HG03039 (cell line): Measurements from ENCODE around the gene CYP11A1.

Experiments used
- ATAC-seq: cut with Tn5 transposase; IDR thresholded peaks from one replicate; pipeline ENCODE4 v1.9.1; 2021; ENCODE audit warnings: mild to moderate bottlenecking, moderate library complexity; ENCODE audit not compliant: unreplicated experiment

CYP11A1 gene

DNA sequence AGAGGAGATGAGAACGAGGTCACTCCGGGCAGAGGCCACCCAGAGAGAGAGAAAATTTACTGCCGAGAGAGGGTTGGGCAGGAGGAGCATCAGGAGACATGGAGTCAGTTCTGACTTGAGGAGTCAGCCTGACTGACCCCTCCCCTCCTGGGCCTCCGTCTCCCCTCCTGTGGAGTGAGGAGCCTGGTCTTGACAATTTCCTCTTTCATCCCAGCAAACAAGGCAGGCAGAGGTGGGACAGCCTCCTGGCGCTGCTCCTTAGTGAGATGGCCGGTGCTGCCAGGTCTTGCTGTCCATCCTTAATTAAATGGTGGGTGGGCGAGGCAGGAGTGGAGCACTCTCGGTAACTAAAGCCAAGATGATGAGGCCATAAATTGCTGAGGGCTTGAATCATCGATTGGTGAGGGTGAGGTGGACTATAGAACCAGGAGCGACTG lies 60.6 kb downstream of the CYP11A1 start:
- no peak for ATAC-seq

- ATAC-seq, result no peak
These were observed 61.8 kb downstream of the CYP11A1 start for GRCh38 chr15:74305687-74306086.

DNA sequence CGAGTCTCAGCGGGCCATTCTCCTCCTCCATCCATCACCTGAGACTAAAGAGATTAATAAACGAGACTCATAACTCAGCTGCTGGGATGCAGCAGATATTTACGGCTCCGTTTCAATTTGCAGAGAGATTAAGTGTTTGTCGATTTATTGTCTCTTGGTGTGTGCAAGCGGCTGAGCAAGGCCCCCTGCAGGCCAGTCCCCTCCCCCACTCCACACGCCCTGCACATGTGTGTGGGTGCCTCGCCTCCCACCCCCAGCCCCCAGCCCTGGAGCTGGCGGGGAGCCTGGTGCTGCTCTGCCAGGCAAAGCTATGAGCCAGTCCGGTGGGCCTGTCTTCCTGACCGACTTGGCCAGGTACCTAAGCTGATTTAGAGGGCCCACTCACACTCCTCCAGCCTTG lies 63.0 kb downstream of the CYP11A1 start:
- no peak for ATAC-seq

GRCh38 chr15:74303741-74304309 lies 63.6 kb downstream of the CYP11A1 start:
- ATAC-seq, result no peak

GRCh38 chr15:74302821-74303359 lies 64.6 kb downstream of the CYP11A1 start:
- no peak for ATAC-seq

GRCh38 chr15:74301583-74302361 lies 65.7 kb downstream of the CYP11A1 start:
- ATAC-seq, result no peak

DNA sequence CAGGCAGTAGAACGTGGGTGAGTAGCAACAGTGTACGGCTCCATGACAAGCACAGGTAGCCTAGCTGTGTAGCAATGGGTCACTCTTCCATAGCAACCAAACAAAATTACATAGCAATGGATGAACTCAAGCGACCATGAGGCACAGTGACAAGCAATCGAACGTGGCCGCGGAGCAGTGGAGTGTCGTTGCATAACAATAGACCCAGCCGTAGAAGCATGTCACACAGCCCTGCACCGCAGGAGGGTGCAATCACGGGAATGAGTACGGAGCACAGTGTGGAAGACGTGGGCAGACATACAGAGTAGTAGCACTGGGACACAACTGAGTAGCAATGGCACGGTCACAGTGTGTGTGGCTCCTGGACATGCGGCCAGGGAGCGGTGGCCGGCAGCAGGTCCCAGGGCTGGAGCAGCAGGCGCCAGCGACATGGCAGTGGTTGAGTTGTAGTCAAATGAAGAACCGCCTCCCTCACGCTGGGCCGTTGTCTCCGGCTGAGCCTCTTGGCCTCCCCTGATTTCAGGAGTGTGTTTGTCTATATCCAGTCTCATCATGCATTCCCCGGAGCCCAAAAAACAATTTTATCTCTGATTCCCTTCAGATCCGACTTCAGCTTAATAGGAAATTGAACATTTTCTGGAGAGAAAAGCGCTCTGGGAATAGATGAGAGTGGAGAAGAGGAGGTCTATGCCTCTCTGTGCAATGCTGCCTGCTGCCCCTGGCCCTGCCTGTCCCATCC lies 67.2 kb downstream of the CYP11A1 start:
- no peak for ATAC-seq

DNA sequence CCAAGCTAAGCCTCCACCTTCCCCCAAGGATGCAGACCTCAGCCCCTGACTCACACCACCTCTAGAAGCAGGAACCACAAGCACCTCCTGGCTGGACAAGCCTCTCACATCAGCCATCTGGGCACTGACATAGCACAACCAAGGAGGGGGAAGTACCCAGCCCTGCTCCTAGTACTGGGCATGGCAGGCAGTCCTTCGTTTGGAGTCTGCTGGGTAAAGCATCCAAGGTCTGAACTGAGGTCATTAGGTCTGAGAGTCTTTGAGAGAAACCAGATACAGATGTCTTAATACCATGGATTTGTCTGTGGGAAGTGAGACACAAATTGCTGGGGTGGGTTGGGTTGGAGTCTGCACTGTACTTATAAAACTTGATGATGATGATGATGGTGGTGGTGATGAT lies 69.6 kb downstream of the CYP11A1 start:
- no peak for ATAC-seq

DNA sequence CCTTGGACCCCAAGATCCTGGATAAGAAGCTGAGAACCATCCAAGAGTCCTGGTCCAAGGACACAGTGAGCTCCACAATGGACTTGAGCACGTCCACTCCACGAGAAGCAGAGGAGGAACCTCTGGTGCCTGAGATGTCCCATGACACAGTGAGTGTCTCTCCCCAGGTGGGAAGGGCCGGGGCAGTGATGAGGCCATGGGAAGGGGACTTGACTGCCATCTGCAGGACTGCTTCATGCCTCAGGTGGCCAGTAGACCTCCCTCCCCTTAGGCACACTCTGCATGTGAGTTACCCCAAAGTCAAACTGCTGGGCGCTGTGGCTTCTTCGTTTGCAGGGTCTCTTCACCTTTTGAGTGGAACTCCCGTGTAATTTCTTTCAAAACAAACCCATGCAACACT lies 71.6 kb downstream of the CYP11A1 start:
- no peak for ATAC-seq

- no peak for ATAC-seq
These were observed 73.4 kb downstream of the CYP11A1 start for GRCh38 chr15:74294010-74294409.

DNA sequence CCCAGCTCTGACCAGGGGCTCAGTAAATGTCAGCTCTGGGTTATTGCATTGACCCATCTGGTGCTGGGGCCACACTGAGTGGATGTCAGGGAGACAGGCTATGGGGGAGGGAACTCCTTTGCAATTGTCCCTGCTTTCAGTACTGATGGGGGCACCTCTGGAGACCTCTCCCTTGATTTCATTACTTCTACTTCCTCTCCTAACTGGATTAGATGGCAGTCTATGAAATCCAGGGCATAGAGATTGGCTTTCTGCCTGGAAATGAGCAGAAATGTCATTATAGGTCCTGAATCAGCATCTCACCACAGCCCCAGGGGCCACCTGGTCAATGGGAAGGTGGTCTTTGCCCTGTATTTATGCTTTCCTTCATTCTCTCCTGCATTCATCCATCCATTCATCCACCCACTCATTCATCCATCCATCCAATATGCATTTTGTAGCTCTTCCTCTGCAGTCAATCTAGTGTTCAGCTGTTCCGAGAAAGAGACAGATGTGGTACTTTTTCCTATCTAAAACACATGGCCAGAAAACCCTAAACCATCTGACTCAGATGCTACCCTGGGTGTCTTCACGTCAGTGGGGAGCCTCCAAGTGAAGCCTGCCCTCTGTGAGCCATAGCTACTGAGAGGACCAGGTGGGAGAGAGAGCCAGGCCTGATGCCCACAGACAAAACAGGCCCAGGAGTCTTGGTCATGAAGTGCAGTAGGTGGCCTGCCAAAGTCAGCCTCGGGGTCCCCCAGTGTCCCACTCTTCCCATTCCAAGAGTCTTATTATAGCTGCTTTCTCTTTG lies 74.2 kb downstream of the CYP11A1 start:
- no peak for ATAC-seq

DNA sequence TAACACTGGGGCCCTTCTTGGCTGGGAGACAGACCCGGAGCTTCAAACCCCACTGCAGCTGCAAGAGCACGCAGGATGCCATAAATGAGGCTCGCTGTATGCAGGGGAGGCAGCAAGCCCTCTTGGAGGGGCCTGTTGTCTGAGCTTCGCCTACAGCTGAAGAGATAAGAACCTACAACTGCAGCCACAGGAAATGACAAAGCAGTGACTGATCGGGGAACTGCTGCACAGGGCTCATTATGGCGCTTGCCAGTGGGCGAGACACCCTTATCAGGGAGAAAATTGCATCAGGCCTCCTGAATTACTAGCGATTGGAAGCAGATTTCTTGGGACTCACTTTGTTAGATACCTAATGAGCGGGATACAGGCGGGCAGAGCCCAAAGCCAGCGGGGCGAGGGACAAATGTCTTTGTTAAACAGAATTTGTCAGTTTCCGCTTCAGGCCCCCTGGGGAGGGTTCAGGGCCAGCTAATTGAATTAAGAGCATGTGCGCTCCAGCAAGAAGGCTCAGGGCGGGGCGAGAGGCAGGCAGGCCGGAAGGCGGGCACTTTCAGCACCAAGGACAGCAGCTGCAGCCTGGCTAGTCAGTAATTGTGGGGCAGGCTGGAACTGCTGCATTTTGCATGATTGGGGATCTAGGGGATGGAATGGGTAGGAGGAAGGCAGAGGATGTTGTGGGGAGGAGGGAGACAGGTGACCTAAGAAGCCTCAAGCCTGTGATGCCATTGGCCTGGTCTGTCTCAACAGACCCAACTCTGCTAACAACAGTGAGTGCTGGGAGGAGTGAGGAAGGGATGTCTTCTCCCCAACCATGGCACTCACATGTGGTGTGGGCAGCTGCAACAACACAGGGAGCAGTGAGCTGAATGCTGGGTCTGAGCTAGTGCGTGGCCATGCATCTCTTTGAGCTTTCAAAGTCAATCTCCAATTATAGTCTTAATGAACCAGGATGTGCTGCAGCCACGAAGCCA lies 76.1 kb downstream of the CYP11A1 start:
- no peak for ATAC-seq

DNA sequence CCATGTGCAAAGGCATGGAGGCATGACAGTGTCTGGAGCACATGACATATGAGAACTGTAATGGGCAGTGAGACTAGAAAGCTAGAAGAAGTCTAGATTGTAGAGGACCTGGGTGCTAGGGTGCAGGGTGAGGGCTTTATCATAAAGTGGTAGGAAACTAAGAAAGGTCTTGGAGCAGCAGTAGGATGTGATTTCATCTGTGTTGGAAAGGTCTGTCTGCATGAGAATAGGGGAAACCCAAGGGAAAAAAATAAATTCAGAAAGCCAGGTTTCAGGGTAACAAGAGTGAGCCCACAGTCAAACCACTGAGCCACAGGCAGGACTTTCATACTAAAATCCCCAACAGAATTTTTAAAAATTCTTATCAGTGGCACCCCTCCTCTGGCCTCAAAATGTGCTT lies 76.8 kb downstream of the CYP11A1 start:
- ATAC-seq, result no peak

GRCh38 chr15:74289671-74290070 lies 77.8 kb downstream of the CYP11A1 start:
- no peak for ATAC-seq
